SK-N-MC (cell line): ENCODE results near the gene BAHCC1.

ENCODE experiments used
- EZH2 ChIP-seq: fragments of 200-600 bp; sonication (generic); IDR thresholded peaks from one replicate; pipeline ENCODE4 v1.6.1; 2017; ENCODE audit warnings: antibody characterized with exemption
- FOXP2 ChIP-seq: optimal IDR thresholded peaks from 2 replicates; pipeline ENCODE3; 2011; ENCODE audit warnings: mild to moderate bottlenecking, moderate library complexity; ENCODE audit not compliant: insufficient read depth; ENCODE audit errors: extremely low read length, control extremely low read depth
- POLR2AphosphoS5 ChIP-seq: IDR thresholded peaks from 2 replicates; pipeline ENCODE4 v1.6.1; 2012; ENCODE audit warnings: mild to moderate bottlenecking, low read depth, low read length, borderline replicate concordance

DNA sequence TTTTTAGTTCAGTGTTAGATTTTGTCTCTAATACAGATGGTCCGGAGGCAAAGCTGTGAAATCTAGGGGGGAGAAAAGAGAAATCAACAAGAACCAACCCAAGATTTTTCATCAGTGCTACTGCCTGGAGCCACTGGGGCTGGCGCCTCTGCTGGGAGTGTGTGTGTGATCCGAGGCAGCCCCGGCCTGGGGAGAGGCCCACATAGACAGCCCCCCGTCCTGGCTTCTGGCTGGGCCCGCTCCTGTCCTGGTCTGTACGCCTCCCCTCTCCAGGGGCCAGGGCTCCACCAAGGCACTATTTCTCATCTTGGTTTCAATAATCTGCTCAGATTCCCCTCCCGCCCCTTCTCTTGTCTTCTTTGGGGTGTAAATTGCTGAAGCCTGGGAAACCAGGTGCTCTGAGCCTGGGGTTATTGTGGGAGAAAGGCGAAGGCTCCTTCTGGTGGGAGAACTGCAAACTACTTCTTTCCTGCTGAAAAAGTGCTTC, 7.8 kb downstream of the BAHCC1 start:
- no peak for TF ChIP-seq POLR2AphosphoS5
- no peak for TF ChIP-seq EZH2
- no peak for TF ChIP-seq FOXP2
